Omental fat pad (tissue), 4 donors: Measurements from ENCODE around the gene DYTN. TPM values are rescaled to one million over a fixed set of nuclear protein-coding genes. Genes with fewer than 3 reads are reported as not detected.

ENCODE experiments used
- ATAC-seq: fragments of 150-250 bp; one replicate; pipeline ENCODE4 v1.9.1; 2016; ENCODE audit warnings: mild to moderate bottlenecking, moderate library complexity; ENCODE audit not compliant: low FRiP score
- DNase-seq: peaks from one replicate; pipeline ENCODE4 v3.0.0-alpha.2; 2019; ENCODE audit warnings: low spot score
- total RNA-seq, 4 donors: library from RNA; depleted of rRNA; stranded (reverse); fragments of >200 nt; gene quantifications; one replicate each; pipeline ENCODE4 v1.1.0, GENCODE V29; 2016
- TF ChIP-seq, protein P1 (sequence below), 3 donors: fragments of 450-650 bp; IDR thresholded peaks; one replicate each; pipeline ENCODE4 v1.5.1; 2016 to 2017; ENCODE audit warnings: antibody characterized with exemption in 3 of 3, mild to moderate bottlenecking in 3 of 3, moderate library complexity in 2 of 3

The DYTN gene
- total RNA-seq, 4 donors from 2014 or later, result not detected

DNA sequence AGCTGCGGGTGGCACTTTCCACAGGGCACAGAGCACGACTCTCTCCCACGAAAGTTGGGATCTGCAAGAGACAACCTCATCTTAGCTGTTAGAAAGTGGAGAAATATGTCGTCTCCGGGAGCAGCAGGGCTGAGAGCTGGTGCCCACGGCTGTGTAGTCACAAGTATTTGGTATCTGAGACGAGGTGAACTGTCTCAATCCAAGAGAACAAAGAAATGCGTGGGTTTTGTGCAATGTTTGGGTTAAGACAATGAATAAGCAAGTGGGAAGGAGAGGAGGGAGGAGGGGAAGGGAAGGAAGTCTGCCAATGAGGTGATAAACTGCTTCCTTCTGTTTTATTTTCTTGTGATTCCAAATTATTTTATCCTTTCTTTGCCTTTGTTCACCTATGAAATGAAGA lies 18.0 kb downstream of the DYTN start:
- ATAC-seq (no peak), DNase-seq (no peak)
- TF ChIP-seq, protein P1, sequence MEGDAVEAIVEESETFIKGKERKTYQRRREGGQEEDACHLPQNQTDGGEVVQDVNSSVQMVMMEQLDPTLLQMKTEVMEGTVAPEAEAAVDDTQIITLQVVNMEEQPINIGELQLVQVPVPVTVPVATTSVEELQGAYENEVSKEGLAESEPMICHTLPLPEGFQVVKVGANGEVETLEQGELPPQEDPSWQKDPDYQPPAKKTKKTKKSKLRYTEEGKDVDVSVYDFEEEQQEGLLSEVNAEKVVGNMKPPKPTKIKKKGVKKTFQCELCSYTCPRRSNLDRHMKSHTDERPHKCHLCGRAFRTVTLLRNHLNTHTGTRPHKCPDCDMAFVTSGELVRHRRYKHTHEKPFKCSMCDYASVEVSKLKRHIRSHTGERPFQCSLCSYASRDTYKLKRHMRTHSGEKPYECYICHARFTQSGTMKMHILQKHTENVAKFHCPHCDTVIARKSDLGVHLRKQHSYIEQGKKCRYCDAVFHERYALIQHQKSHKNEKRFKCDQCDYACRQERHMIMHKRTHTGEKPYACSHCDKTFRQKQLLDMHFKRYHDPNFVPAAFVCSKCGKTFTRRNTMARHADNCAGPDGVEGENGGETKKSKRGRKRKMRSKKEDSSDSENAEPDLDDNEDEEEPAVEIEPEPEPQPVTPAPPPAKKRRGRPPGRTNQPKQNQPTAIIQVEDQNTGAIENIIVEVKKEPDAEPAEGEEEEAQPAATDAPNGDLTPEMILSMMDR (IDR thresholded peaks at IDR 0.05), result no peak

DNA sequence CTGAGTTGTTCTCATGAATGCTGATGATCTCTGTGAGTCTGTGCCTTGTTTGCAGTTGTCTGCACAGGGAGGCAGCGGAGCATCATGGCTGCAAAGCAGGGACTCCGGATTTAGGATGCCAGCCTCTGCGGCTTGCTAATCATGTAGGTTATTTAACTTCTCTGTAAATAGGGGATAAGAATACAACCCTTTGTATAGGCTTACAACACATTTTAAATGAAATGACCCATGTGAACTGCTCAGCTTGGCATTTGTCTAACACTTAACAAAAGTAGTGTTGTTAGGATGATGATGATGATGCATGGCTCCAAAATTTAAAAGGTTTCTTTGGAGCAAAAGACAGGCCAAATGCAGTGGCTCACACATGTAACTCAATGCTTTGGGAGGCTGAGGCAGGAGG lies 19.4 kb downstream of the DYTN start:
- DNase-seq (no peak), ATAC-seq (no peak)
- TF ChIP-seq, protein P1 (IDR thresholded peaks at IDR 0.05), result no peak

DNA sequence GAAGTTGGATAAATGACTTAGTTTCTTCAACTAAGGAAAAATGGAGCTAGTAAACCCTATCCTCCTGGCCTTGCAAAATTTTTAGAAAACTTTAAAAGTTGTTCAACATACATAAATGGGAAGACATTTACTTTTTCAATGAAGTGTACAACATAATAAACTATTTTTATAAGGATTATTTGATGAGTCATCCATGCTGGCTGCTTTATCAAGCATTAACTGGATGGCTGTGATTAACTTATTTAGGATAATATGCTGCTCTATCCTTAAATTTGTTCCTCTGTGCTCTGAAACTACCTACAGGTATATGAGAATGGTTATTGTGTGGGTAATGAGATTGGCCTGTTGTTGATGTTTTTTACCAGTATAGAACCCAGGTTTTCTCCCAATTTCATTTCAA lies 21.3 kb downstream of the DYTN start:
- ATAC-seq, result no peak
- no peak for DNase-seq
- TF ChIP-seq, protein P1 (IDR thresholded peaks at IDR 0.05), result no peak

DNA sequence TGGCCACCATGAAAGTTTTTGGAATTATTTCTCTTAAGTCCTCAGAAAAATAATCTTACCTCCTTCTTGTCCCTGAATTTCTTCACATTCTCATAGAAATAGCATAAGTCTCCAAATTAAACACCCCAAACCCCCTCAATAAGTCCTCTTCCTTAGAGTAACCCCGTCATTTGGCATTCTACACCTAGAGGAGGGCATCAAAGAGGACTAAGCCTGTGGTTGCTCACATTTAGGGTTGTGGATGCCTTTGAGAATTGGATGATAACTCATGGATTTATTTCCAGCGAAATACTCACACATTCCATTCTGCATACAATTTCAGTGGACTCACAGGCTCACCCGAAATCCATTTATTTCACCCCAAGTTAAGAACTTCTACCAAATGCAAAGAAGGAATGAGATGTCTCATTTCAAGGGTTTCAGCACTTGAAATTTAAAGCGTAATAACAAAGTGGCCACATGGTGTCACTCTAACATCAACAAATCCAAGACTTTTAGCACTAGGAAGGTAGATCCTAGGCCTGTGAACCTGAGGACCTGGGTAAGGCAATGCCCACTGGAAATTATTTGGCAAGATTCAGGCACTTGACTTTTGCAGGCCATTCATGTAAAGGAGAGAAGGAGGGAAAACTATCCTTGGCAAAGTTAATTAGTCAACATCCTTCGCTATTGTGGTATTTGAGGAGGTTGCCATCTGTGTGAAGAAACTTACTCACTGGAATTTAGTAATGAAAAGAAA lies 24.6 kb downstream of the DYTN start:
- peak; percentile 62 for ATAC-seq
- TF ChIP-seq, protein P1 (IDR thresholded peaks at IDR 0.05), result no peak
- no peak for DNase-seq

DNA sequence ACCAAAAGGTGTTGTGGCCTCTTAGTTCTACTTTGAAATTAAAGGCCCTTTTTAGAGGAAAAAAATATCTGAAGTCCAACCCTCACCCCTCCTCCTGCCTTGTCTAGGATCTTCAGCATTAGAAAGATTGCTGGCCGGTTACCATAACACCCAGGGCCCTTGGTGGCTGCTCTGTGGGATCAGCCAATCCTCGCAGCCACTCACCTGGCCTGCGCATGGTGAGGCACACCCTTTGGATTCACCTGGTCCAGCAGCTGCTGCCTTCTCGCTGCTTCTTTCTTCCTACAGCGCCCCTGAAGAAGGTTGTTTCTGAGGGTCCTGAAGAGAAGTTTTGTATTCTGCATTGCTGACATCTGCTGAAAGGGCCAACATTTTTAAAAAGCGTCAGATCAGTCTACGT lies 25.2 kb downstream of the DYTN start:
- TF ChIP-seq, protein P1 (IDR thresholded peaks at IDR 0.05), result no peak
- no peak for ATAC-seq
- DNase-seq, result no peak

DNA sequence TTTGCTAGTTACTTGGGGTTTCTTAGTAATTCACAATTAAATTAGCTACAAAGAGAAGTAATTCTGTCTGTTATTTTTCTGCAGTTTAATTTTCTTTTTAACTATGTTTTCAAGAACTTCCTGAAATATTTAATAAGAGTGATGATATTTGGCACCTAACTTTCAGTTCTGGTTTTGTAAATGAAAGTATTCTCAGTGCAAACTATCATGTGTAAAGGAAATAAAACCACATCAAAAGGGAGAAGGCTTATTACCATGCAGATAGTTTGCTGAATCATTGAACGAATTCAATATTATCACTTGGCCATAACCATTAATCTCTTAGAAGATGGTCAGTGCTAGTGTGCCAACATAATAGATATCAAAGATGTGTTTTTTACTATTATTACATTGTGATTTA lies 29.2 kb downstream of the DYTN start:
- DNase-seq (no peak), ATAC-seq (no peak)
- TF ChIP-seq, protein P1 (IDR thresholded peaks at IDR 0.05), result no peak

DNA sequence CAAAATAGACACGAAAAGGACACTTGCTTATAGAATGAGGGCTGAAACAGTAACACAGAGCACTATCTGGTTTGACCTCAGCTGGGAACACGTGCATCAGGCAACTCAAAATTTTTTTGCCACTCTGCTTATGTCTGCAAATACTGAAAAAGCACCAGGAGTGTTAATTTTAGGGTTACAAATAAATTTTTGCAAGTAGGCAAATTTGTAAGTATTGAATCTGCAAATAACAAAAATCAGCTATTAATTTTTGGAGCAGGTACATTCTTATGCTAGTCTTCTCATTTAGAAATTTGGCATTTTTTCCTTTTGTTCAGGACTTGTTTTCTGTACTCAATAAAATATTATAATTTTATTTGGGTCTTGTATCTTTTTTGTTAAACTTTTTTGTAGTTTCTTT lies 29.7 kb downstream of the DYTN start:
- TF ChIP-seq, protein P1 (IDR thresholded peaks at IDR 0.05), result no peak
- DNase-seq (no peak), ATAC-seq (no peak)
